ENCODE data around the gene MSI2.

MSI2 gene

DNA sequence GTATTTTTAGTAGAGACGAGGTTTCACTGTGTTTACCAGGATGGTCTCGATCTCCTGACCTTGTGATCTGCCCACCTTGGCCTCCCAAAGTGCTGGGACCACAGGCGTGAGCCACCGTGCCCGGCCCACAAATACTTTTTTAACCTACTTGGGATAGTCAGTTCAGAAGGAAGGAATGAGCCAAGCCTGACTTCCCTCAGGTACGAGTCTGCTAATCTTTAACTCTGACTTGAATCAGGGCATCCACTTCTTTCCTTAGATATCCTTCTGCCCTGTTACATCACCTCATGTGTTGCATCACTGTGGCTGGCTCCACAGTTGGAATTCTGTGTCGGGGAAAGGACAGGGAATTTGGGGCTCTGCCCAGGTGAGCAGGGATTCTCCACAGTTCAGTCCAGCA lies 120.8 kb downstream of the MSI2 start:
- DNase-seq, result no peak
- Histone ChIP-seq H3K27ac (no peak overlapping the region), H3K9me3 (ENCODE audit: severe bottlenecking) (peaks cover 12% of the 10 kb centered on the region), H3K36me3 (peaks cover 31% of the 10 kb centered on the region), H3K4me3 (ENCODE audit: low read depth, low read length) (no peak overlapping the region), H3K27me3 (ENCODE audit: insufficient read depth, low read depth, severe bottlenecking) (no peaks in the 10 kb centered on the region)
- TF ChIP-seq, protein P1, sequence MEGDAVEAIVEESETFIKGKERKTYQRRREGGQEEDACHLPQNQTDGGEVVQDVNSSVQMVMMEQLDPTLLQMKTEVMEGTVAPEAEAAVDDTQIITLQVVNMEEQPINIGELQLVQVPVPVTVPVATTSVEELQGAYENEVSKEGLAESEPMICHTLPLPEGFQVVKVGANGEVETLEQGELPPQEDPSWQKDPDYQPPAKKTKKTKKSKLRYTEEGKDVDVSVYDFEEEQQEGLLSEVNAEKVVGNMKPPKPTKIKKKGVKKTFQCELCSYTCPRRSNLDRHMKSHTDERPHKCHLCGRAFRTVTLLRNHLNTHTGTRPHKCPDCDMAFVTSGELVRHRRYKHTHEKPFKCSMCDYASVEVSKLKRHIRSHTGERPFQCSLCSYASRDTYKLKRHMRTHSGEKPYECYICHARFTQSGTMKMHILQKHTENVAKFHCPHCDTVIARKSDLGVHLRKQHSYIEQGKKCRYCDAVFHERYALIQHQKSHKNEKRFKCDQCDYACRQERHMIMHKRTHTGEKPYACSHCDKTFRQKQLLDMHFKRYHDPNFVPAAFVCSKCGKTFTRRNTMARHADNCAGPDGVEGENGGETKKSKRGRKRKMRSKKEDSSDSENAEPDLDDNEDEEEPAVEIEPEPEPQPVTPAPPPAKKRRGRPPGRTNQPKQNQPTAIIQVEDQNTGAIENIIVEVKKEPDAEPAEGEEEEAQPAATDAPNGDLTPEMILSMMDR (IDR thresholded peaks at IDR 0.05; ENCODE audit: low read depth, low read length), result no peak

DNA sequence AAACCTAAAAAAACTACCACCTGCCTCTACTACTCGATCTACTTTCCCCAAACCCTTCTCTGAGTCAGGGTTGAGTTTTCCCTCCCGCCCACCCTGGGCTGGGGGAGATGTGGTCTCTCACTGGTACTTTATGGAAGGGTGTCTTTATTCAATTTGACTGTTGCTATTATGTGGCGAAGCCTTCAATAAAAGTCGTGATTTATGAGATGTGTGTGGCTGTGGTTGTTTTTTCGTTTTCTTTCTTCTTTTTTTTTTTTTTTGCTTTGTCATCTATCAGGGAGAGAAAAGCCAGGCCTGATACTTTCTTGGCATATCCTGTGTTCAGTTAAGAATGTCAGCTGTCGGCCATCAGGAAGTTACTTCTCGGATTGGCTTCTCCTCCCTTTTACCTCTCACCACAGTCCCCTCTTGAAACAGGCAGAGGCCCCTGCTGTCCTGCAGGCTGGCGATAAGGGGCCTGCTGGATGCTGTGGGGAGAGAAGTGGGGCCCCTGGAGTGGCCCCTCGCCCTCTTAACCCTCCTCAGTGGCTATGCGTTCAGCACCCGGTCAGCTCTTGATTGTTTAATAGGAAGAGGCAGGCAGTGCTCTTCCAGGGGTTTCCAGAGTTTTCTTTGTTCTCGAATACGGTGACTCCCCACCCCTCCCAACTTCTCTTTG lies 123.0 kb downstream of the MSI2 start:
- Histone ChIP-seq H3K36me3 (peaks cover 22% of the 10 kb centered on the region), H3K27ac (no peak overlapping the region), H3K27me3 (ENCODE audit: insufficient read depth, low read depth, severe bottlenecking) (no peaks in the 10 kb centered on the region), H3K9me3 (ENCODE audit: severe bottlenecking) (peaks cover 1% of the 10 kb centered on the region), H3K4me3 (ENCODE audit: low read depth, low read length) (no peak overlapping the region)
- TF ChIP-seq, protein P1 (IDR thresholded peaks at IDR 0.05; ENCODE audit: low read depth, low read length), result no peak
- DNase-seq, result no peak

DNA sequence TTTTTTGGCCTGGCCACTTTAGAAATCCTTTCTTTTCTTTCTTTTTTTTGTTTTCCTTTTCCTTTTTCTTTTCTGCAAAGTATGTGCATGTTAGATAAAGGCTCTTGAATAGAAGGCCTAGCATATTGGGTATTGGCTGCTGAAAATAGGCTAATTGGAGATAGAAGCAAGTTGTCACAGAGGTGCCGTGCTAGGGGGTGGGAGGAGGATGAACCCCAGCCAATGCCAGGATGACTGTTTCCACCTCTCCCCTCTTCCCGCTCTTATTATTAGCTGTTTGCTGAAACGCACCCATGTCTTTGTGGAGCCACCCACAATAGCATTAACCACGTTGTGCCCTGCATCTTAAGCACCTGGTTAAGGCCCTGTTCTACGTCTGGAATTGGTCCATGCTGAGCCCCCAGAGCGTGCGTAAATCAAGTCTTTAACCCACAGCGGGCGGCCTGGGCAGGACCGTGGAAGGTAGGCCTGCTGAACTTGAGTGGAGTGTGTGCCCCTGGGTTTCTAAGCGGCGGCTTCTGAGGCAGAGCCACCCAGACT lies 123.6 kb downstream of the MSI2 start:
- TF ChIP-seq, protein P1 (IDR thresholded peaks at IDR 0.05; ENCODE audit: low read depth, low read length), result no peak
- H3K36me3 ChIP-seq, result peaks cover 19% of the 10 kb centered on the region
- no peak for DNase-seq
- no peak overlapping the region for H3K4me3 ChIP-seq (ENCODE audit: low read depth, low read length)
- H3K9me3 ChIP-seq (ENCODE audit: severe bottlenecking), result no peaks in the 10 kb centered on the region
- no peaks in the 10 kb centered on the region for H3K27me3 ChIP-seq (ENCODE audit: insufficient read depth, low read depth, severe bottlenecking)
- no peak overlapping the region for H3K27ac ChIP-seq

DNA sequence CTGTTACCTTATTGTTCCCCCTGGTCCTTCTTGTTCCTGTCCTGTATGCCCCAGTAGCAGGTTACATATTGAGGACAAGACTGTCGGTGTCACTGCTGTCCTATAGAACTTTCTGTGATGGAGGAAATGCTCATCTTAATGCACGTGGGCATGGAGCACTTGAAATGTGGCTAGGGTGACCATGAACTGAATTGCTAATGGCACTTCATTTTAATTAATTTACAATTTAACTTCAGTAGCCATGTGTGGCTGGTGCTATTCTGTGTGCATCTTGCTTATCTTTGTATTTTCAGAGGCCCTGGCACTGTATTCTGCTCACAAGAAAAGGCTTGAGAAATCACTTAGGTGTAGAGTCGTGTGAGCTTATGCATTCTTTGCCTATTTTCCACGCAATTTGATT lies 125.2 kb downstream of the MSI2 start:
- TF ChIP-seq, protein P1 (IDR thresholded peaks at IDR 0.05; ENCODE audit: low read depth, low read length), result no peak
- H3K36me3 ChIP-seq, result peaks cover 13% of the 10 kb centered on the region
- no peaks in the 10 kb centered on the region for H3K27me3 ChIP-seq (ENCODE audit: insufficient read depth, low read depth, severe bottlenecking)
- H3K27ac ChIP-seq, result no peak overlapping the region
- no peak overlapping the region for H3K4me3 ChIP-seq (ENCODE audit: low read depth, low read length)
- no peak for DNase-seq
- peaks cover under 1% of the 10 kb centered on the region for H3K9me3 ChIP-seq (ENCODE audit: severe bottlenecking)

DNA sequence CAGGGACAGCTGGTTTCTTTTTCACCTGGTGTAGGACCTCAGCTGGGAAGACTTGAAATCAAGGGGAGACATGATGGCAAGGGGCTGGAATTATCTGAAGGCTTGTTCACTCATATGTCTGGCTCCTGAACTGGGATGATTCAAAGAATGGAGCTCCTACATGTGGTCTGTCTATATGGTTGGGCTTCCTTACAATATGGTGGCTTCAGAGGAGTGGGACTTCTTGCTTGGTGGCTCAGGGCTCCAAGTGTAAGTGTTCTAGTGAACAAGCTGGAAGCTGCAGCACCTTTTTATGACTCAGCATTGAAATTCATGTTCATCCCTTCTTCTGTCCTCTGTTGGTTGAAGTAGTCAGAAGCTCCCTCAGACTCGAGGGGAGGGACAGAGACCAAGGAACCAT lies 127.9 kb downstream of the MSI2 start:
- H3K27ac ChIP-seq, result no peak overlapping the region
- TF ChIP-seq, protein P1 (IDR thresholded peaks at IDR 0.05; ENCODE audit: low read depth, low read length), result no peak
- no peak overlapping the region for H3K4me3 ChIP-seq (ENCODE audit: low read depth, low read length)
- peaks cover 34% of the 10 kb centered on the region for H3K36me3 ChIP-seq
- no peaks in the 10 kb centered on the region for H3K27me3 ChIP-seq (ENCODE audit: insufficient read depth, low read depth, severe bottlenecking)
- peaks cover 20% of the 10 kb centered on the region for H3K9me3 ChIP-seq (ENCODE audit: severe bottlenecking)
- no peak for DNase-seq

DNA sequence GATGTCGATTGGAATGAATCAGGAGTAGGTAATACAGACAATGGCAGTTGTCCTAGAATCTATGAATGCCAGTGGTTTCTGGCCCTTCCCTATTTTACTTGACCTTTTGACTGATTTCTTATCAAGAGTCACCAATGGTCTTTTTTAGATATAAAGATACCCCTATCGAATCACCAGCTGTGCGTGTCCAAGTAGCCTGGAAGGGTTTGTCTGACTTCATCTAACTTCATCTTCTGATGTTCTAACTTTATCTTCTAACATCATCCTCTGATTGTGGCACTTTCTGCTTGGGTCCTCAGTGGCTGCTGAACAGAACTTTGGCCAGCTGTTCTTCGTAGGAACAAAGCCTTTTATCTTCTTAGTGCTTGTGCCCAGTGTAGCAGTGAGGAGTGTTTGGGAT lies 129.7 kb downstream of the MSI2 start:
- Histone ChIP-seq H3K36me3 (peaks cover 39% of the 10 kb centered on the region), H3K4me3 (ENCODE audit: low read depth, low read length) (no peak overlapping the region), H3K27ac (no peak overlapping the region), H3K9me3 (ENCODE audit: severe bottlenecking) (peaks cover 20% of the 10 kb centered on the region), H3K27me3 (ENCODE audit: insufficient read depth, low read depth, severe bottlenecking) (no peaks in the 10 kb centered on the region)
- DNase-seq, result no peak
- TF ChIP-seq, protein P1 (IDR thresholded peaks at IDR 0.05; ENCODE audit: low read depth, low read length), result no peak
